GM19193 (cell line): Measurements from ENCODE around the gene CRELD1.

Experiments used
- POLR2A ChIP-seq: IDR thresholded peaks from 4 replicates; pipeline ENCODE4 v1.6.1; 2011; ENCODE audit not compliant: insufficient read depth, insufficient read length; ENCODE audit errors: extremely low read depth

CRELD1 gene, protein sequence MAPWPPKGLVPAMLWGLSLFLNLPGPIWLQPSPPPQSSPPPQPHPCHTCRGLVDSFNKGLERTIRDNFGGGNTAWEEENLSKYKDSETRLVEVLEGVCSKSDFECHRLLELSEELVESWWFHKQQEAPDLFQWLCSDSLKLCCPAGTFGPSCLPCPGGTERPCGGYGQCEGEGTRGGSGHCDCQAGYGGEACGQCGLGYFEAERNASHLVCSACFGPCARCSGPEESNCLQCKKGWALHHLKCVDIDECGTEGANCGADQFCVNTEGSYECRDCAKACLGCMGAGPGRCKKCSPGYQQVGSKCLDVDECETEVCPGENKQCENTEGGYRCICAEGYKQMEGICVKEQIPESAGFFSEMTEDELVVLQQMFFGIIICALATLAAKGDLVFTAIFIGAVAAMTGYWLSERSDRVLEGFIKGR

DNA sequence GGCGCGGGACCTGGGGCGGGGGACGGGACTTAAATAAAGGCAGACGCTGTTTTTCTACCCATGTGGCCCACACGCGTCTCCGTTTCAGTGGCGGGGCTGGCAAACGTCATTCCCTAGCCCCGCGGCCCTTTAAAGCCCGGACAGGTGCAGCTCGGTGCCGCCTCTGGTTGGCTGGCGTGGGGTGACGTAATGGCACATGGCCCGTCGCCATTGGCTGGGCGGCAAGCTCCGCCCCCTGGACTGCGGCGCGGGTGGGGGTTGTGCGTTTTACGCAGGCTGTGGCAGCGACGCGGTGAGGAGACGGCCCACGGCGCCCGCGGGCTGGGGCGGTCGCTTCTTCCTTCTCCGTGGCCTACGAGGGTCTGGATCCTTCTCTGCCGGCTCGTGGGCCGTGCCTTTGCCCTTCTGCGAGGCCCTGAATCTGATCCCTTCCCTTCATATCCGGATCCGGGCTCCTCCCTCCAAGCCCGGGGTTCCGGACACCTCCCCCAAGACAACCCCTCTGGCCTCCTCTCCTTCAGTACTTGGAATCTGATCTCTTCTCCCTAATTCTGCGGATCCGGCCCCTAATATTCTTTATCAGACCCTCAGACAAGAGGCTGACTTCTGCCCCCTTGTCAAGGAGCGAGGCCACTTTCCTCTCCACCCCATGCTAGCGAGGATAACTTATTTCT lies at the start of gene CRELD1:
Gene CRELD1 (plus strand): TSS at position 274 of the 674 bp plus-strand sequence. CDS start 605 bp downstream, outside the sequence.
- TF ChIP-seq POLR2A = peak; percentile 75

DNA sequence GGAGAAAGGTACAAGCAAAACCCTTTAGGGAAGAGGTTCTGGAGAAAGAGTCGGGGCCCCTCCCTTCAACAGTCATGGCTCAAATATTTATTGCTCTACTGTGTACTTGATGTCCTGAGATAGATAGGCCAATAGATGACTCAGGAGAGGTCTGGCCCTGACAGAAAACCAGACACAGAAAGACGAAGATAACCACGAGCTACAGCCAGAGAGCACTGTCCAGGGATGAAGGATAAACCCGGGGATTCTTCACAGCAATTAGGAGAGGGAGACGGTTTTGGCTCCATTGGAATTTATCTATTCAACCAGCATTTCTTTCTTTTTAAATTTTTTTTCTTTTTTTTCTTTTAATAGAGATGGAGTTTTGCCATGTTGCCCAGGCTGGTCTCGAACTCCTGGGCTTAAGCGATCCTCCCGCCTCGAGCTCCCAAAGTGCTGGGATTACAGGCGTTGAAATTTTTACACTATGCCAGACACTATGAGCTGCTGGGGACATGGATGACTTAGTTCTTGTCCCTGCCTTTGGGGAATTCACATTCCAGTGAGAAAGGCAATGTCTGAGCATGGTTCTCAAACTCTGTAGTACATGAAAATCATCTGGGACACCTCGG lies 49.0 kb upstream of the CRELD1 start:
- TF ChIP-seq POLR2A = no peak

DNA sequence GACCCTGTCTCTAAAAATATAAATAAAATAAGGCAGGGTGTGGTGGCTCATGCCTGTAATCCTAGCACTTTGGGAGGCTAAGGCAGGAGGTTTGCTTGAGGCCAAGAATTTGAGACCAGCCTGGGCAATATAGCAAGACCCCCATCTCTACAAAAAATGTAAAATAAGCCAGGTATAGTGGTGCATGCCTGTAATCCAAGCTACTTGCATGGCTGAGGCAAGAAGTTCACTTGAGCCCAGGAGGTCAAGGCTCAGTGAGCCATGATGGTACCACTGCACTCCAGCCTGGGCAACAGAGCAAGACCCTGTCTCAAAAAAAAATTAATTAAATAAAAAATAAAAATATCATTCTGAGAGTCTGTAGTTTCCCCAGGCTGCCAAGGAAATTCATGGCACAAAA lies 47.3 kb upstream of the CRELD1 start:
- TF ChIP-seq POLR2A = no peak

DNA sequence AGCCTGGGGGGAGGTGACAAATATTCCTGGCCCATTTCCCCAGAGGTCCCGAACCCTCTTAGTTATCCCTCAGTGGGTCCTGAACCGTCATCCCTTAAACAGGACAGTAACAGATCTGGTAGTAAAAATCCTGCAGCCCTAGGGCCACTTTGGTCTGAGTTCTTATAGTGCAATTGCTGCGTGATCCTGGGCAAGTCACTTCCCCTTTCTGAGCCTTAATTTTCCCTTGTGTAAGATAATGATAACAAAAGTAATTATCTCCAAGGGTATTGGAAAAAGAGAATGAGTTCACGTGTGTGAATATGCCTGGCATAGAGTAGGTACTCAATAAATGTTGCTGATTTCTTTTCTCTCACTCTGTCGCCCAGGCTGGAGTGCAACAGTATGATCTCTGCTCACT lies 46.2 kb upstream of the CRELD1 start:
- no peak for TF ChIP-seq POLR2A

DNA sequence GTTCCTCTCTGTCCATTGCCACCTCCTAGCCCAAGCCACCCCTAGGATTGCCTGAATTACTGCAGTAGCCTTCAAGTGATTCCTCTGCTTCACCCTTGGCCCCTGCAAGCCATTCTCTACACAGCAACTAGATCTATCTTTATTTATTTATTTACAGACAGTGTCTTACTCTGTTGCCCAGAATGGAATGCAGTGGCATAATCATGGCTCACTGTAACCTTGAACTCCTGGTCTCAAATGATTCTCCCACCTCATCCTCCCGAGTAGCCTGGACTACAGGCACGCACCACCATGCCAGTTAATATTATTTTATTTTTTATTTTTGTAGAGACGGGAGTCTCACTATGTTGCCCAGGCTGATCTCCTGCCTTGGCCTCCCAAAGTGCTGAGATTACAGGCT lies 45.1 kb upstream of the CRELD1 start:
- TF ChIP-seq POLR2A = no peak

DNA sequence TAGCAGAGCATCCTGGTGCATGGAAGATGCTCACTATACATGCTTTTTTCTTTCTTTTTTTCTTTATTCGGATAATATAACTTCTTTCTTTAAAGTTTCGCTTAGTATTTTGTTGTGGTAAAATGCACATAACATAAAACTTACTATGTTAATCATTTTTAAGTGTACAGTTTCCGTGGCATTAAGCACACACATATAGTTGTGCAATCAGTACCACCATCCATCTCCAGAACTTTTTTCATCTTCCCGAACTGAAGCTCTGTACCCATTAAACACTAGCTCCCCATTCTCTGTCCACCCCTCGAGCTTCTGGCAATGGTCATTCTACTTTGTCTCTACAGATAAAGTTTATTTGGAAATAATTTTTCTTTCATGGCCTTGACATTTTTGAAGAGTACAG lies 44.2 kb upstream of the CRELD1 start:
- TF ChIP-seq POLR2A = no peak

DNA sequence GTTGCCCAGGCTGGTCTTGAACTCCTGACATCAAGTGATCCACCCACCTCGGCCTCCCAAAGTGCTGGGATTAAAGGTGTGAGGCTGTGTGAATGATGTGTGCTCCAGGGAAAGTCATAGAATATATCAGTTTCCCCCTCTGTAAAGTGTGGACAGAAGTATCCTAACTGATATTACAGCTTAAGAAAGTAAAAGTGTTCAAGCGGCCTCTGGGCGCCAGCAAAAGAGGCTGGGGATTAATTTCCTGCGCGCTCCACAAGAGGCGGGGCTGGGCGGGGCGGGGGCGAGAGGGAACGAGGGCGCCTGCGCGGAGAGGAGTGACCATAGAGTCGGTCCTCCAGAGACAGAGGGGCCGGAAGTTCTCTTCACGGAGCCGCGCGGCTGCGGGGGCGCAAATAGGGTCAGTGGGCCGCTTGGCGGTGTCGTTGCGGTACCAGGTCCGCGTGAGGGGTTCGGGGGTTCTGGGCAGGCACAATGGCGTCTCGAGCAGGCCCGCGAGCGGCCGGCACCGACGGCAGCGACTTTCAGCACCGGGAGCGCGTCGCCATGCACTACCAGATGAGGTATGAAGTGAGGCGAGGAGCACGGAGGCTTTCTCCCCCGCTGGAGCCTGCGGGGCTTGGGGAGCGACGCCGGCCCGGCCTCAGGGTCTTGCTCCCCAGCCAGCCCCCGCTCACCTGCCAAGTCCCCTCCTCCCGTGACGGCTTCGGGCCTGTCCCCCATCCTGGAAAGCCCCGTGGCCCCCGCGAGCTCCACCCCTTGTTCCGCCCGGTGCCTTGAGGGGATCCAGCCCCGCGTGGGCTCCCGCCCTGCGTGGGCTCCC lies 43.2 kb upstream of the CRELD1 start, which contains the start of gene JAGN1:
Gene JAGN1 (plus strand): TSS at position 362 of the 823 bp plus-strand sequence. CDS start 113 bp downstream, at position 475.
- peak; percentile 94 for TF ChIP-seq POLR2A

DNA sequence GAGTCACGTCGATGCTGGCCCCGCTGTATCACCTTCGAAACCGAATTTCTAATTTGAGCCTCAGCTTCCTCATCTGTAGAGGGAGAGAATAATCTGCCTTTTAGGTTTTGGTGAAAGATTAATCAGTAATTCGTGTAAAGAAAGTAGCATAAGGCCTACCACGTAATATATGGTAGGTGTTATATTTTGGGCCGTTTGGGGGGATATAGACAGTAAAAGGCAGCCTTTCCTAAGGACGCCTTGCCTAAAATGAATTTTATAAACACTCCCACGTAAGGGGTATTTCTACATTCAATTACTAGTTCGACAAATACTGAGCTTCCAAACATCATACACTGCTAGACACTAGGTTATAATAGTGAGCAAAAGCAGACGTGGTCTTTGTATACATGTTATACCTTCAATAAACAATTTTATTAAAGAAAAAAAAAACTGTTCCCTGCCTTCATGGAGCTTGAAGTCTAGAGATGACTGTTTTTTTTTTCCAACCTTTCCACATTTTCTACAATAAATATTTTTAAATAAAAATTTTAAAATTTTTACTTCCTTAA lies 42.5 kb upstream of the CRELD1 start:
- TF ChIP-seq POLR2A = no peak

DNA sequence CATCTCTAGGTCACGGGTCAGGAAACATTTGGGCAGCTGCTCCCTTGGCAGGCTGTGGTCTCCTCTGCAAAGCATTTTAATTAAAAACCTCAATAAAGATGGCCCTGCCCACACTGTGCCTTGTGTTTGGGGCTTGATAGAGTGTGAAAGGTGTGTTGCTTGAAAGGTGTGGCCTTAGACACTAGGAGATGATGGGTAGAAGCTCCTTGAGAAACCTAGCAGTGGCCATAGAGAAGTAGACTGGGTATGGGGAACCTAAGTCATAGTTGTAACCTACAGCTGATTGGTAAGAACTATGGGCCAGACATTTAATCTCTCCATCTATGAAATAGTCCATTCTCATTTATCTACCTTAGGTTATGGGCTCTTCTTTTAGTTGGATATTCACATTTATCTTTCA lies 39.9 kb upstream of the CRELD1 start:
- no peak for TF ChIP-seq POLR2A

DNA sequence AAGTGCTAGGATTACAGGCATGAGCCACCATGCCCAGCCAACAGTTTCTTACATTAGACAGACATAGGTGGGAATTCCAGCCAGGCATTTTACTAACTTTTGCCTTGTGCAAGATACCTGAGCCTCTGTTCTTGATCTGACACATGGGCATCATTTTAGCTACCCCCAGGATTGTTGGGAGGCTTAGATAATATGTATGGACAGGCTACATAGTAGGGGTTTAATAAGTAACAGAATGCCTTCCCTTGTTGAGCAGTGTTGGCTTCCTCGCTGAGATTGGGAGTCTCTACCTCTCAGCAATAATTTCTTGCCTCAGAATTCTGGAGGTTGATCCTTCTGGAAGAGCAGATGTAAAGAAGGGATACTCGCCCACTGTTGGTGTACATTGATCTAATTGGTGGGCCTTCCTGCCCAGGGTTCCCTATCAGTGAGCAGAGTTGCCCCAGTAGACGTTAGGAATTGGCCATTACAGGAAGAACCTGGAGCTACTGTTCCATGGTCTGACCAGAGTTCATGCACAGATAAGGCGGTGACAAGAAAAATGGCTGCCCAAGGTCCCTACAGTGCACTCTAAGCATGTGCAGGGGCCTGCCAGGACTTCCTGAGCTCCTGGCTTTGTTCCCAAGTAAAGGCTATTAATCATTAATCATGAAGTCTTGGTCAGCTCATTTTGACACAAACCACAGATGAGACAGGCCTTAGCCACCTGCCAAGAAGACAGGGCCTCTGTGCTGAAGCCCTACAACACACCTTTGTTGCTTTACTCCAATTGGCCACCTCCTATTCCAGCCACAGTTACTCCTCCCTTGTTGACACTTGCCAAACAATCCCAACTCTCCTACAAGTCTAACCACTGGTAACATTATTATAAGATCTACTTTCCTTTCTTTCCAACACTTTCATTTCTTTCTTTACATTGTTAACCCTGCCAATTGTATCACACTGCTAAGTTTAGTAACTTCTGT lies 35.9 kb upstream of the CRELD1 start:
- no peak for TF ChIP-seq POLR2A

DNA sequence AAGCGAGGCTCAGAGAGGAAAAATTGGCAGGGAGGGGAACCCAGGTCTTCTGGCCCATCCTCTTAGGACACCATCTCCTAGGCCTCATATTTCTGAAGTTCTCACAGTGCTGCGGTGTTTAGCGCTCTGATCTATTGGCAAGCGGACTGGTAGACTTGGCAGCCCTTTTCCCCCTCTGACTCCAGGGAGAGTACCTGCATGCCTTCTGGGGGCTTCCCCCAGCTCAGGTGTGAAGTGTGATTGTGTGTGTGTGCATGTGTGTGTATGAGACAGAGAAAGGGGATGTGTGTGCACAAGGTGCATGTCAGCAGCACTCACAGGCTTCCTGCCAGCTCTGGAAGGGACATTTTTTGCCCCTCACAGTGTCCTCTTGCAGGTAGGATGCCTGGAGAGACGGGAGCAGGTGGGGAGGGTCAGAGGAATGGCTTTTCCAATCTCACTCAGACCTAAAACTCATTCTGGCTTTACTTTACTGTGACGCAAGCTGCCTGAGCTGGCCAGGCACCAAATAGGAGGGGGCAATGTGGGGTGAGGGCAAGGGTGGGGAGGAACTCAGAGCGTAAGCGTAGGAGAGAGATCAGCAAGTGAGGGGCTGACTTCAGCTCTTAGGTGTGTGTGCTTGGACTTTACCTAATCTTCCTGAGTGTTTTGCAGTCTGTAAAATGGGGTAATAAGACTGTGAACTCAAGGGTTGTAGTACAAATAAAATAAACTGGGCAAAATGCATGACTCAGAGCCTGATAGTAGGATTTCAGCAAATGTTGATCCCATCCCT lies 35.0 kb upstream of the CRELD1 start:
- TF ChIP-seq POLR2A = no peak

DNA sequence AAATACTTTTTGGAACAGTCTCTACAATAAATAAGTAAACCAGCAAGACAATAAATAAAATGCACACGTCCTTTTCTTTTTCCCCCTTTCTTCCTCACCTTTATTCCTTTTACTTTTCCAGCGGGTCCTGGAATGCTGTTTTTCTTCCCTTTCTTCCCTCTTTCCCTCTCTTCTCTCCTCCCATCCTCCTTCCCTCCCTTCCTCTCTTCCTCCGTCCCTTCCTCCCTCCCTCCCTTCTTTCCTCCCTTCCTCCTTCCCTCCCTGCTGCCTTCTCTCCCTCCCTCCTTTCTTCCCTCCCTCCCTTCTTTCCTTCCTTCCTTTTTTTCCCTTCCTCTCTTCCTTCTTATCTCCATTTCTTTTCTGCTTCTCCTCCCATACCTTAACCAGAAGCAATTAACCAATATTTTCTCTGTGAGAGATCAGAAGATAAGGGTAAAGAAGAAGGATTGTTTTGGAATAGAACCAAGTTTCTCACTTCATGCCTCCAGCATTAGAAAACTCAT lies 34.3 kb upstream of the CRELD1 start:
- TF ChIP-seq POLR2A = no peak
